ENCODE data around the gene SEPTIN8. TPM values are rescaled to one million over a fixed set of nuclear protein-coding genes. Genes with fewer than 3 reads are reported as not detected.

SEPTIN8 gene
- total and polyA plus RNA-seq, 10 of the 15 experiments (the other 5 are each of a cell fraction or from before 2014, with no cell fraction given) = 6.1 to 96.1 (median 29.4) TPM

DNA sequence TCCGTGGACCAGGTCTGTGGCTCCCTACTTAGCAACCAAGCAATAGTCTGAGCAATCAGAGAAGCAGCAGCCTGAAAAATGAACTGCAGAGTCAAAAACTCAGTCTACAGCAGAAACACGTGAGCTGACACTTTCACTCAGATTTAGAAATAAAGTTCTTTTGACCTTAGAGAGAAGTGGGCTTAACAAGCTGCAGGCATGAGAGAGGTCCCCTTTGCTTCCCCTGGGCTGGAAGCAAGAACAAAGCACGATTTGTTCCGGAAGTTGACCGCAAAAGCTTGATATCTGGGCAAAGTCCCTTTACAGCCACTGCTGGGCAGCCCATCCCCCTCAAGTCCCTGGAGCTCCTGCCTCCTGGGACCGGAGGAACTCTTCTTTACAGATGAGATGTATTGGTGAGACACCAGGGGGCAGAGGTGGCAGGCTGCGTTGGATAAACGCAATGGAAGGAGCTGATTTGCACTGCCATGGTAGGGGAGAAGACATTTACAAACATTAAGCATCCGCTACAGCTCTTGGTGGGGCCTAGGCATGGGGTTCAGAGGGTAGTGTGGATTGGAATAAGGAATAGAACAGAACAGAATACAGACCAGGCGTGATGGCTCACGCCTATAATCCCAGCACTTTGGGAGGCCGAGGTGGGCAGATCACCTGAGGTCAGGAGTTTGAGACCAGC lies 30.3 kb upstream of the SEPTIN8 start (continued):
- TF ChIP-seq, protein P1, sequence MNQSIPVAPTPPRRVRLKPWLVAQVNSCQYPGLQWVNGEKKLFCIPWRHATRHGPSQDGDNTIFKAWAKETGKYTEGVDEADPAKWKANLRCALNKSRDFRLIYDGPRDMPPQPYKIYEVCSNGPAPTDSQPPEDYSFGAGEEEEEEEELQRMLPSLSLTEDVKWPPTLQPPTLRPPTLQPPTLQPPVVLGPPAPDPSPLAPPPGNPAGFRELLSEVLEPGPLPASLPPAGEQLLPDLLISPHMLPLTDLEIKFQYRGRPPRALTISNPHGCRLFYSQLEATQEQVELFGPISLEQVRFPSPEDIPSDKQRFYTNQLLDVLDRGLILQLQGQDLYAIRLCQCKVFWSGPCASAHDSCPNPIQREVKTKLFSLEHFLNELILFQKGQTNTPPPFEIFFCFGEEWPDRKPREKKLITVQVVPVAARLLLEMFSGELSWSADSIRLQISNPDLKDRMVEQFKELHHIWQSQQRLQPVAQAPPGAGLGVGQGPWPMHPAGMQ (IDR thresholded peaks at IDR 0.05; ENCODE audit: borderline replicate concordance) = no peak
- TF ChIP-seq IKZF2 (IDR thresholded peaks at IDR 0.05) (peak; percentile 64 to 70; a peak in 2 of 4 replicates), TBL1XR1 (IDR thresholded peaks at IDR 0.05; ENCODE audit: low read depth, low read length) (no peak), GATAD2B (conservative IDR thresholded peaks at IDR 0.05; ENCODE audit: low read depth) (peak; percentile 79; the same call in 1 of the 2 replicates), SIX5 (IDR thresholded peaks at IDR 0.05; ENCODE audit: low read depth, low read length, severe bottlenecking) (no peak), ETV6 (conservative IDR thresholded peaks at IDR 0.05 in 1 of 2, IDR thresholded peaks at IDR 0.05 in 1 of 2; ENCODE audit: borderline replicate concordance in 1 of 2, low read depth in 1 of 2) (no peak), POU2F2 (IDR thresholded peaks at IDR 0.05; ENCODE audit: borderline replicate concordance, low read depth, low read length) (no peak; the same call in 2 of the 3 replicates), ZNF384 (IDR thresholded peaks at IDR 0.05; ENCODE audit: borderline replicate concordance, low read depth, low read length) (no peak), PAX5 (IDR thresholded peaks at IDR 0.05; ENCODE audit: borderline replicate concordance, low read depth, low read length) (no peak), PRDM15 (CRISPR knock-in tag; IDR thresholded peaks at IDR 0.05) (no peak), SMC3 (IDR thresholded peaks at IDR 0.05; ENCODE audit: borderline replicate concordance, low read length) (peak; percentile 33; the same call in 1 of the 2 replicates), TCF12 (IDR thresholded peaks at IDR 0.05; ENCODE audit: low read depth, low read length) (peak; percentile 31; the same call in 1 of the 2 replicates), SUZ12 (IDR thresholded peaks at IDR 0.05; ENCODE audit: unreplicated experiment) (no peak), IRF4 (IDR thresholded peaks at IDR 0.05; ENCODE audit: low read depth, low read length) (no peak), POLR2AphosphoS2 (IDR thresholded peaks at IDR 0.05; ENCODE audit: low read depth, low read length) (no peak), NFIC (IDR thresholded peaks at IDR 0.05; ENCODE audit: low read depth, low read length) (no peak), NFYB (IDR thresholded peaks at IDR 0.05; ENCODE audit: insufficient read depth, low read depth, low read length) (no peak), SUPT20H (IDR thresholded peaks at IDR 0.05; ENCODE audit: borderline replicate concordance, control insufficient read depth, low read depth, low read length) (no peak), SREBF1 (IDR thresholded peaks at IDR 0.05; ENCODE audit: low read length) (no peak), ATF2 (IDR thresholded peaks at IDR 0.05; ENCODE audit: low read length) (no peak), DPF2 (IDR thresholded peaks at IDR 0.05) (0 out of 2 replicates have a peak, but pooled peaks have one; percentile 24)
- TF ChIP-seq, protein P2, sequence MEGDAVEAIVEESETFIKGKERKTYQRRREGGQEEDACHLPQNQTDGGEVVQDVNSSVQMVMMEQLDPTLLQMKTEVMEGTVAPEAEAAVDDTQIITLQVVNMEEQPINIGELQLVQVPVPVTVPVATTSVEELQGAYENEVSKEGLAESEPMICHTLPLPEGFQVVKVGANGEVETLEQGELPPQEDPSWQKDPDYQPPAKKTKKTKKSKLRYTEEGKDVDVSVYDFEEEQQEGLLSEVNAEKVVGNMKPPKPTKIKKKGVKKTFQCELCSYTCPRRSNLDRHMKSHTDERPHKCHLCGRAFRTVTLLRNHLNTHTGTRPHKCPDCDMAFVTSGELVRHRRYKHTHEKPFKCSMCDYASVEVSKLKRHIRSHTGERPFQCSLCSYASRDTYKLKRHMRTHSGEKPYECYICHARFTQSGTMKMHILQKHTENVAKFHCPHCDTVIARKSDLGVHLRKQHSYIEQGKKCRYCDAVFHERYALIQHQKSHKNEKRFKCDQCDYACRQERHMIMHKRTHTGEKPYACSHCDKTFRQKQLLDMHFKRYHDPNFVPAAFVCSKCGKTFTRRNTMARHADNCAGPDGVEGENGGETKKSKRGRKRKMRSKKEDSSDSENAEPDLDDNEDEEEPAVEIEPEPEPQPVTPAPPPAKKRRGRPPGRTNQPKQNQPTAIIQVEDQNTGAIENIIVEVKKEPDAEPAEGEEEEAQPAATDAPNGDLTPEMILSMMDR (IDR thresholded peaks at IDR 0.05 in 2 of 3, conservative IDR thresholded peaks at IDR 0.05 in 1 of 3; ENCODE audit: control insufficient read depth in 2 of 3, extremely low read depth in 1 of 3, insufficient read depth in 1 of 3, low read depth in 3 of 3, low read length in 3 of 3) = peak; percentile 3 to 45 (median 36); a peak in 3 of 6 replicates

Measured in GM12878 (cell line).